ENCODE results near the gene PTPRM.

- TF ChIP-seq CTCF (conservative IDR thresholded peaks at IDR 0.05; ENCODE audit: low read depth, low read length) (no peak), EZH2 (IDR thresholded peaks at IDR 0.05; ENCODE audit: borderline replicate concordance, low read depth, low read length, poor library complexity, severe bottlenecking) (no peak)
Measured at GRCh38 chr18:7754725-7755181, 187.6 kb downstream of the PTPRM start.
